Activated CD4-positive, alpha-beta T cell treated with anti-CD3 and anti-CD28 coated beads, Interleukin-2, amount 50 U/mL, for 48 hours (primary cell): ENCODE measurements around the gene USP12.
"Not testable (repeated sequence)": the region's sequence is repeated elsewhere in the genome, so short reads cannot be mapped to it uniquely, and the experiment has no call there.

ENCODE experiments used
- DNase-seq, 2 experiments: peaks; one replicate each; pipeline ENCODE4 v3.0.0-alpha.2; 2020

USP12 gene, protein sequence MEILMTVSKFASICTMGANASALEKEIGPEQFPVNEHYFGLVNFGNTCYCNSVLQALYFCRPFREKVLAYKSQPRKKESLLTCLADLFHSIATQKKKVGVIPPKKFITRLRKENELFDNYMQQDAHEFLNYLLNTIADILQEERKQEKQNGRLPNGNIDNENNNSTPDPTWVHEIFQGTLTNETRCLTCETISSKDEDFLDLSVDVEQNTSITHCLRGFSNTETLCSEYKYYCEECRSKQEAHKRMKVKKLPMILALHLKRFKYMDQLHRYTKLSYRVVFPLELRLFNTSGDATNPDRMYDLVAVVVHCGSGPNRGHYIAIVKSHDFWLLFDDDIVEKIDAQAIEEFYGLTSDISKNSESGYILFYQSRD

GRCh38 chr13:27171244-27171826 lies at the start of gene USP12:
Gene USP12 (minus strand): TSS chr13:27171811. CDS start chr13:27171639, 172 bp downstream.
- peak; percentile 41 to 42 for DNase-seq

DNA sequence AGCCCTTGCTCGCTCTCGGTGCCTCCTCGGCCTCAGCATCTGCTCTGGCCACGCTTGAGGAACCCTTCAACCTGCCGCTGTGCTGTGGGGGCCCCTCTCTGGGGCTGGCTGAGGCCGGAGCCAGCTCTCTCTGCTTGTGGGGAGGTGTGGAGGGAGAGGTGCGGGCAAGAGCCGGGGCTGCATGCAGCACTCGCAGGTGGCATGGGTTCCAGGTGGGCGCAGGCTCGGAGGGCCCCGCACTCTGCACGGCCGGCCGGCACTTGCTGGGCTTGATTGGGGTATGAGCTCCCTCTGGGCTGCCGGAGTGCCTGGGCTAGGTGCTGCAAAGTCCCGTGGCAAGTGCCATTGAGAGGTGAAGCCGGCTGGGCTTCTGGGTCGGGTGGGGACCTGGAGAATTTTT lies 48.0 kb upstream of the USP12 start:
- no peak for DNase-seq

- DNase-seq, result not testable (repeated sequence)
These were observed 47.2 kb upstream of the USP12 start for GRCh38 chr13:27218861-27219260.

DNA sequence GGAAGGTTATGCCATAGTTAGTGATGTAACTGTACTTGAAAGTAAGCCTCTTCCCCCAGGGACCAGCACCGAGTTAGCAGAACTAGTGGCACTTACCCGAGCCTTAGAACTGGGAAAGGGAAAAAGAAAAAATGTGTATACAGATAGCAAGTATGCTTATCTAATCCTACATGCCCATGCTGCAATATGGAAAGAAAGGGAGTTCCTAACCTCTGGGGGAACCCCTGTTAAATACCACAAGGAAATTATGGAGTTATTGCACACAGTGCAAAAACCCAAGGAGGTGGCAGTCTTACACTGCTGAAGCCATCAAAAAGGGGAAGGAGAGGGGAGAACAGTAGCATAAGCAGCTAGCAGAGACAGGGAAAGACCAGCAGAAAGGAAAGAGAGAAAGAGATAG lies 46.2 kb upstream of the USP12 start:
- DNase-seq, result not testable (repeated sequence)

GRCh38 chr13:27213386-27213785 lies 41.8 kb upstream of the USP12 start:
- not testable (repeated sequence) for DNase-seq

- DNase-seq, result no peak
These were observed 40.3 kb upstream of the USP12 start for GRCh38 chr13:27211771-27212364.

- no peak for DNase-seq
These were observed 39.7 kb upstream of the USP12 start for GRCh38 chr13:27211271-27211670.

GRCh38 chr13:27208514-27208913 lies 36.9 kb upstream of the USP12 start:
- DNase-seq, result no peak

DNA sequence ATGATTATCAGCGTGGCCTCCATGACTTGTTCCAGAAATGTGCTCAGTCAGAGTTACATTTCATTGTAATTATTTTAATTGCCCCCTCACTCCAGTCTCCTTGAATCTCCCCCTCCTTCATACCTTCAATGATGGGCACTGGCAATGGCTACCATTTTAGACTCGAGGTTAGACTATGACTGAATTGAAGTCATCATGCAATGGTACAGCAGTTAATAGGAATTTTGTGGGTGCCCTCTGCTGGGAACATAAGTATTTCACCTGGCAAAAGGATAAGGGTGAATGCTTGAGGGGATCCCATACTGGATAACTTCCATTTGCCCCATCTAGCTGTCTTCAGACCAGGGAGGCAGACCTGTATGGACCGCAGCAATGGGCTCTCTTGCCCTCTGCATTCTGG lies 32.2 kb upstream of the USP12 start:
- DNase-seq, result no peak

DNA sequence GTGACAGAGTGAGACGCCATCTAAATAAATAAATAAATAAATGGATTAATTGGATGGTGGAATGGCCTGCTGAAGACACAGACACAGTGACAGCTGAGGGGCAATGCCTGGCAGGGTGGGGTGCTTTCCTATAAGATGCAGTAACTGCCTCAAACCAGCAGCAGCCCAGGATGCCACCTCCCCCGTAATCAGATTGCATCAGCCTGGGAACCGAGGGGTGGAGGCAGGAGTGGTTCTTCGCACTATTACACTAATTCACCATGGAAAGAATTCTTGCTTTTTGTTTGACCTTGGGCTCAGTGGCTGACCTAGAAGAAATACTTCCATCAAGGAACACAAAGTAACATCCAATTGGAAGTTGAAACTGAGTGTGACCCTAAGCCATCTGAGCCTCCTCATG lies 31.6 kb upstream of the USP12 start:
- no peak for DNase-seq

- DNase-seq, result no peak
These were observed 30.1 kb upstream of the USP12 start for GRCh38 chr13:27201661-27202060.

DNA sequence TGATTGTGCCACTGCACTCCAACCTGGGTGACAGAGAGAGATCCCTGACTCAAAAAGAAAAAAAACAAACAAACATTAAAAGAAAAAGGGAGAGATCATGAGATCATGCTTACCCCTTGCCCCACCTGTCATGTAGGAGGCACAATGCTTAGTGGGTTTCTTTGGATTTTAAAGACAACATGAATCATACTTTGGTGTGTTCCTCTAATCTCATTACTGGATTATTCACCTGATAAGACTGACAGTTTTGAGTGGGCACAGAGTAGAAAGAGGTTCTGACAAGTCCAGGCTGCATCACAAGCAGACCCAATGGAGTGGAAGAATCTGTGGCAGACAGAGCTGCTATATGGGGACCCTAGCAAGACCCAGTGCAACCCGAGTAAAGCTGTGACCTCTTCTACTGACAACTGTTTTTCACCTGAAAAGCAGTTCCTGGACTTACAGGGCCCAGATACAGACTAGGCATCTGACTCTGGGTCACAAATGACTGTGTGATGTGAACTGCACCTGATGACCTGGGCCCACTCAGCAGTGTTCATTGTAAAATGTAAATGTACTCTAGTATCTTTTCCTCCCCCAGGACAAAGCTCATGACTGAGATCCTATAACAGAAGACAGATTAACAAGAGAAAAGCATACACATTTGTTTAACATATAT lies 28.9 kb upstream of the USP12 start:
- DNase-seq, result no peak

- DNase-seq, result no peak
These were observed 28.1 kb upstream of the USP12 start for GRCh38 chr13:27199696-27200095.

DNA sequence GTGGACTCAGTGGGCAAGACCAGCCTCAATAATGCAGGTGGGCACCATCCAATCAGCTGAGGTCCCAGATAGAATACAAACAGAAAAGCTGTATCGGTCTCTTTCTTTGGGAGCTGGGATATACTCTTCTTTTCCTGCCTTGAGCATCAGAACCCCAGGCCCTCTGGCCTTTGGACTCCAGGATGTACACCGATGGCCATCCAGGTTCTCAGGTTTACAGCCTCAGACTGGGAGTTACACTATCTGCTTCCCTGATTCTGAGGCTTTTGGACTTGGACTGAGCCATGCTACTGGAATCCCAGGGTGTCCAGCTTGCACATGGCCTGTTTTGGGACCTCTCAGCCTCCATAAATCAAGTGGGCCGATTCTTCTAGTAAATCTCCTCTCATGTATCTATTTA lies 27.6 kb upstream of the USP12 start:
- no peak for DNase-seq

GRCh38 chr13:27194895-27195764 lies 23.5 kb upstream of the USP12 start:
- no peak for DNase-seq

GRCh38 chr13:27194209-27194608 lies 22.6 kb upstream of the USP12 start:
- no peak for DNase-seq

DNA sequence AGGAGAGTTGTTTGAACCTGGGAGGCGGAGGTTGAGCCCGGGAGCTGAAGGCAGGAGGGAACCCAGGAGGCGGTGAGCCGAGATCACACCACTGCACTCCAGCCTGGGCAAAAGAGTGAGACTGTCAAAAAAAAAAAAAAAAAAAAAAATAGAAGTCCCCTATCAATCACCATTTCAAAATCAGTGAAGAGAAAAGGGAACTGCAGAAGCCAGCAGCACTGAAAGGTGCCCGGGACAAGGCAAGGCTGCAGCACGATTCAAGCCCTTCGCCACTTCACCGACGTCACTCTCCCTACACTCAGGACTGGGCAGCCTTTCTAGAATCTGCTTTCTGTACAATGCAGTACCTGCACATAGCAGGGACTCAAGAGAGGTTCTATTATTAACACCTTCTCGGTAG lies 21.9 kb upstream of the USP12 start:
- DNase-seq, result no peak

DNA sequence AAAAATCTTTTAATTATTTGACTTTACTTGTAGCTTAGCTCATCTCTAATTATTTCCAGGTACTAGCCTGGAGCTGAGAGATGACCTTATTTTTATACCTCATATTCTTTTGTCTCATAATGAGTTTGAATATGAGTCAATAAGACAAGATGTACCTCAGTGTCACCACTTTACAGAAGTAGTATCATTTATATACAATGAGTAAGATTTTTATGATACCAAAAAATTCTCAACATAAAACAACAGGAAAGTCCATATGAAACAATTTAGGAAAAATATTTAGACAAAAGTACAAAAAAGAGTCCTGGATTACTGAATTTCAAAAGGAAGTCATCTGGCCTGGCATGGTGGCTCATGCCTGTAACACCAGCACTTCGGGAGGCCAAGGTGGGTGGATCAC lies 21.4 kb upstream of the USP12 start:
- no peak for DNase-seq

- not testable (repeated sequence) for DNase-seq
These were observed 20.8 kb upstream of the USP12 start for GRCh38 chr13:27192367-27192766.

DNA sequence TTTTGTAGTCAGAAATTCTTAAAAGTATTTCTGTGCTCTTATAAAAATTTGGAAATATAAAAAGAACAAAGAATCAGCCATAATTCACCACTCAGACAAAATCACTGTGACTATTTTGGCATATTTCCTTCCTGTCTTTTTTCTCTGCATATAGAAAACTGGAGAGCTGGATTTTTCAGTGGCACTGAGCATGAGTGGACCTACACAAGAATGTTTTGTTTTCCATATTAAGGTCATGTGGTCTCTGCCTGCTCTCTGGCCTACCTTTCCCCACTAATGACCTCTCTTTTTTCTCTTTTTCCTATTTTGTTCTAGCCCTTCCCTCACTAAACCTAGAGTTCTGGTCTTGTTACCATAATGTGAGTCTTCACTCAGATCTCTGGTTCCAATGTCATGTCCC lies 17.6 kb upstream of the USP12 start:
- DNase-seq, result no peak

- no peak for DNase-seq
These were observed 16.6 kb upstream of the USP12 start for GRCh38 chr13:27188239-27188638.

DNA sequence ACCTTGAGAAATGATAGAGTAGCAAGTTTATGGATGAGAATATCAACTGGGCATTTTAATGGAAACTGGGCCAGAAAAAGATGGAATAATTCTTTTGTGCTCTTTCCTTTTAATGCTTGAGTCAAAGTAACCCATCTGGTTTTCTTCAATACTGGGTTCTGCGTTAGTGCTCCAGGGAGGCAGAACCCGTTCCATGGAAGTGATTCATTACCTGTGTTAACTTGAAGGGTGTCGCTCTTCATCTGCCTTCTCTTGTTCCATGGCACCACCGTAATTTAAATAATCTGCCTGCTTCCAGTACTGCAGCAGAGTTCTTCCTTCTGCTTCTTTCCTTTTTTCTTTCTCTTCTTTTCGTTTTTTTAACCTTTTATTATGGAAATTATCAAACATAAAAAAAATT lies 14.7 kb upstream of the USP12 start:
- DNase-seq, result no peak
